Activated T-cell treated with anti-CD3 and anti-CD28 coated beads, Interleukin-2, amount 50 U/mL, for 24 hours (primary cell): Measurements from ENCODE around the gene LTBP1.
"Not testable (repeated sequence)": the region's sequence is repeated elsewhere in the genome, so short reads cannot be mapped to it uniquely, and the experiment has no call there.

Source experiments
- DNase-seq: peaks from one replicate; pipeline ENCODE4 v3.0.0-alpha.2; 2020
- H3K27ac Mint-ChIP-seq: 2 replicates; pipeline ENCODE4 v1.8.0; 2020; ENCODE audit warnings: mild to moderate bottlenecking, mixed read lengths
- H3K27me3 Mint-ChIP-seq: 2 replicates; pipeline ENCODE4 v1.8.0; 2020; ENCODE audit warnings: mixed read lengths
- H3K36me3 Mint-ChIP-seq: 2 replicates; pipeline ENCODE4 v1.8.0; 2020; ENCODE audit warnings: low read depth, mixed read lengths
- H3K4me1 Mint-ChIP-seq: 2 replicates; pipeline ENCODE4 v1.8.0; 2020; ENCODE audit warnings: low read depth, mixed read lengths
- H3K4me3 Mint-ChIP-seq: 2 replicates; pipeline ENCODE4 v1.8.0; 2020; ENCODE audit warnings: mild to moderate bottlenecking, moderate library complexity, mixed read lengths
- H3K9me3 Mint-ChIP-seq: 2 replicates; pipeline ENCODE4 v1.8.0; 2020; ENCODE audit warnings: mixed read lengths

Gene LTBP1

GRCh38 chr2:32946314-32947075, at the start of gene LTBP1:
Gene LTBP1, plus strand, starts transcription at chr2:32946953. Its CDS starts 372 bp downstream, at chr2:32947325.
- H3K4me3 Mint-ChIP-seq = peak within 1 kb of the TSS; percentile 76
- H3K36me3 Mint-ChIP-seq = no peaks in the 10 kb centered on the region
- DNase-seq = peak; percentile 72
- no peak within 1 kb of the TSS for H3K27ac Mint-ChIP-seq
- H3K9me3 Mint-ChIP-seq = no peaks in the 10 kb centered on the region
- H3K4me1 Mint-ChIP-seq = peaks cover 6% of the 10 kb centered on the region
- H3K27me3 Mint-ChIP-seq = peaks cover 52% of the 10 kb centered on the region

- Mint-ChIP-seq H3K9me3 (peaks cover under 1% of the 10 kb centered on the region), H3K36me3 (no peaks in the 10 kb centered on the region), H3K4me1 (peaks cover 3% of the 10 kb centered on the region), H3K27ac (no peak overlapping the region), H3K4me3 (no peak overlapping the region), H3K27me3 (peaks cover 18% of the 10 kb centered on the region)
- no peak for DNase-seq
Measured at GRCh38 chr2:32900246-32900973, 46.3 kb upstream of the LTBP1 start.

- Mint-ChIP-seq H3K4me1 (no peaks in the 10 kb centered on the region), H3K36me3 (no peaks in the 10 kb centered on the region), H3K27me3 (peaks cover 24% of the 10 kb centered on the region), H3K9me3 (peaks cover 2% of the 10 kb centered on the region), H3K27ac (no peak overlapping the region), H3K4me3 (no peak overlapping the region)
- no peak for DNase-seq
Measured at GRCh38 chr2:32901313-32901712, 45.4 kb upstream of the LTBP1 start.

GRCh38 chr2:32902174-32902573, 44.6 kb upstream of the LTBP1 start:
- Mint-ChIP-seq H3K27me3 (peaks cover 24% of the 10 kb centered on the region), H3K4me1 (no peaks in the 10 kb centered on the region), H3K4me3 (no peak overlapping the region), H3K9me3 (peaks cover 2% of the 10 kb centered on the region), H3K36me3 (no peaks in the 10 kb centered on the region), H3K27ac (no peak overlapping the region)
- no peak for DNase-seq

- no peak overlapping the region for H3K27ac Mint-ChIP-seq
- no peak for DNase-seq
- no peak overlapping the region for H3K4me3 Mint-ChIP-seq
- no peaks in the 10 kb centered on the region for H3K4me1 Mint-ChIP-seq
- H3K9me3 Mint-ChIP-seq = peaks cover 2% of the 10 kb centered on the region
- H3K27me3 Mint-ChIP-seq = peaks cover 24% of the 10 kb centered on the region
- H3K36me3 Mint-ChIP-seq = no peaks in the 10 kb centered on the region
Measured at GRCh38 chr2:32902986-32903385, 43.8 kb upstream of the LTBP1 start.

GRCh38 chr2:32904074-32904473, 42.7 kb upstream of the LTBP1 start:
- Mint-ChIP-seq H3K27ac (no peak overlapping the region), H3K27me3 (peaks cover 24% of the 10 kb centered on the region), H3K4me3 (no peak overlapping the region), H3K9me3 (peaks cover 2% of the 10 kb centered on the region), H3K36me3 (no peaks in the 10 kb centered on the region), H3K4me1 (no peaks in the 10 kb centered on the region)
- DNase-seq = no peak

- no peak overlapping the region for H3K4me3 Mint-ChIP-seq
- no peaks in the 10 kb centered on the region for H3K4me1 Mint-ChIP-seq
- no peak for DNase-seq
- H3K27ac Mint-ChIP-seq = no peak overlapping the region
- H3K27me3 Mint-ChIP-seq = peaks cover 24% of the 10 kb centered on the region
- H3K9me3 Mint-ChIP-seq = peaks cover 2% of the 10 kb centered on the region
- H3K36me3 Mint-ChIP-seq = no peaks in the 10 kb centered on the region
Measured at GRCh38 chr2:32904751-32905150, 42.0 kb upstream of the LTBP1 start.

- H3K27me3 Mint-ChIP-seq = peaks cover 21% of the 10 kb centered on the region
- H3K36me3 Mint-ChIP-seq = no peaks in the 10 kb centered on the region
- DNase-seq = no peak
- H3K27ac Mint-ChIP-seq = no peak overlapping the region
- no peaks in the 10 kb centered on the region for H3K4me1 Mint-ChIP-seq
- no peak overlapping the region for H3K4me3 Mint-ChIP-seq
- H3K9me3 Mint-ChIP-seq = peaks cover 2% of the 10 kb centered on the region
Measured at GRCh38 chr2:32905270-32905669, 41.5 kb upstream of the LTBP1 start.

- Mint-ChIP-seq H3K36me3 (no peaks in the 10 kb centered on the region), H3K9me3 (no peaks in the 10 kb centered on the region), H3K27me3 (peaks cover under 1% of the 10 kb centered on the region), H3K27ac (no peak overlapping the region), H3K4me1 (no peaks in the 10 kb centered on the region), H3K4me3 (no peak overlapping the region)
- no peak for DNase-seq
Measured at GRCh38 chr2:32910883-32911598, 35.7 kb upstream of the LTBP1 start.

- no peak overlapping the region for H3K27ac Mint-ChIP-seq
- H3K4me1 Mint-ChIP-seq = no peaks in the 10 kb centered on the region
- no peak for DNase-seq
- no peaks in the 10 kb centered on the region for H3K36me3 Mint-ChIP-seq
- no peaks in the 10 kb centered on the region for H3K9me3 Mint-ChIP-seq
- H3K4me3 Mint-ChIP-seq = no peak overlapping the region
- H3K27me3 Mint-ChIP-seq = peaks cover 3% of the 10 kb centered on the region
Measured at GRCh38 chr2:32915694-32916093, 31.1 kb upstream of the LTBP1 start.

GRCh38 chr2:32918774-32919173, 28.0 kb upstream of the LTBP1 start:
- Mint-ChIP-seq H3K9me3 (no peaks in the 10 kb centered on the region), H3K4me1 (no peaks in the 10 kb centered on the region), H3K36me3 (no peaks in the 10 kb centered on the region), H3K4me3 (no peak overlapping the region), H3K27me3 (peaks cover 23% of the 10 kb centered on the region), H3K27ac (no peak overlapping the region)
- no peak for DNase-seq

- peaks cover 24% of the 10 kb centered on the region for H3K27me3 Mint-ChIP-seq
- not testable (repeated sequence) for H3K9me3 Mint-ChIP-seq, H3K4me1 Mint-ChIP-seq, H3K36me3 Mint-ChIP-seq, H3K4me3 Mint-ChIP-seq, H3K27ac Mint-ChIP-seq, DNase-seq
Measured at GRCh38 chr2:32919901-32920300, 26.9 kb upstream of the LTBP1 start.

- not testable (repeated sequence) for H3K27ac Mint-ChIP-seq, H3K4me3 Mint-ChIP-seq, H3K36me3 Mint-ChIP-seq, DNase-seq, H3K4me1 Mint-ChIP-seq, H3K9me3 Mint-ChIP-seq
- H3K27me3 Mint-ChIP-seq = peaks cover 27% of the 10 kb centered on the region
Measured at GRCh38 chr2:32921486-32921885, 25.3 kb upstream of the LTBP1 start.

- H3K9me3 Mint-ChIP-seq = no peaks in the 10 kb centered on the region
- no peak overlapping the region for H3K27ac Mint-ChIP-seq
Measured at GRCh38 chr2:32922501-32922900, 24.3 kb upstream of the LTBP1 start.

GRCh38 chr2:32923109-32923508, 23.6 kb upstream of the LTBP1 start:
- no peak for DNase-seq
- Mint-ChIP-seq H3K27me3 (peaks cover 41% of the 10 kb centered on the region), H3K27ac (no peak overlapping the region), H3K4me1 (no peaks in the 10 kb centered on the region), H3K9me3 (no peaks in the 10 kb centered on the region), H3K36me3 (no peaks in the 10 kb centered on the region), H3K4me3 (no peak overlapping the region)

More at GRCh38 chr2:32922501-32922900, 24.3 kb upstream of the LTBP1 start:
- DNase-seq = no peak
- Mint-ChIP-seq H3K4me3 (no peak overlapping the region), H3K36me3 (no peaks in the 10 kb centered on the region), H3K4me1 (no peaks in the 10 kb centered on the region), H3K27me3 (peaks cover 37% of the 10 kb centered on the region)
